Anterior cingulate cortex (tissue), 58 donors: ENCODE measurements around the gene PTCH2.
"Not testable (repeated sequence)": the region's sequence is repeated elsewhere in the genome, so short reads cannot be mapped to it uniquely, and the experiment has no call there.

Experiments used
- DNase-seq, 58 donors: peaks; one replicate each; lab custom pipeline; 2025; lab: John Stamatoyannopoulos, UW

PTCH2 gene

DNA sequence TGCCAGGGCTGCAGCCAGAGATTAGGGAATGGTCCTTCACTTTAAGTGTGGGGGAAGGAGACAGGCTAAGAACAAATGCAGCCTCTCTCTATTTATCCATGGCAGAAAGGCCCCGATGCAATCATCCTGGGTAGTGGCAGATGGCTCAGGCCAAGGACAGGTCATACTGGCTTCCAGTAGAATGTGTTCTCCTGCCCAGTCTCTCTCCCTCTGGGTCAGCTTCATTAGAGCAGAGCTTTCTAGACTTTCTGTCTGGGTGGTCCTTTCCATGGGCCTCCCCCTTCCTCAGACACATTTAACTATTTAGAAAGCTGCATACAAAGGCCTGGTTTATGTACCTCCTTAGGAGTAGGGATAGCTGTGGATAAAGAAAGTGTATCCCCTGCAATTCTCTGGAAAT is 4.8 kb upstream of the PTCH2 start:
- DNase-seq = no peak

DNA sequence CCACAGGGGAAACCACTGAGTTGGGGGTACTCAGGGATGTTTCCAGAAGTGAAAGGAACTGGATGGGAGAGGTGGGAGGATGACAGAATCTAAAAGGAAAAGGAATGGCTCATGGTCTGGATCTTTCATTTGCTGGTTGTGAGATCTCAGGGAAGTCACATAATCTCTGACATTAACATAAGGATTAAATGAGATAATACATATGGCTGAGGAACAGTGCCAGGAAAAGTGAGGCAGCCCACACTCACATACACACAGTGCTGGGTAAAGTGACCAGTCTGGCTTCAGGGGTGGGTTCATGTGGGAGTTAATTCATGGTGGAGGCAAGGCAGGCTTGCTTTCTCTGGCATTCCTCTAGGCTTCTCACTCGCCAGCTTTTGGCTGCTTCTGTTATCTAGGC is 3.9 kb upstream of the PTCH2 start:
- DNase-seq = no peak

DNA sequence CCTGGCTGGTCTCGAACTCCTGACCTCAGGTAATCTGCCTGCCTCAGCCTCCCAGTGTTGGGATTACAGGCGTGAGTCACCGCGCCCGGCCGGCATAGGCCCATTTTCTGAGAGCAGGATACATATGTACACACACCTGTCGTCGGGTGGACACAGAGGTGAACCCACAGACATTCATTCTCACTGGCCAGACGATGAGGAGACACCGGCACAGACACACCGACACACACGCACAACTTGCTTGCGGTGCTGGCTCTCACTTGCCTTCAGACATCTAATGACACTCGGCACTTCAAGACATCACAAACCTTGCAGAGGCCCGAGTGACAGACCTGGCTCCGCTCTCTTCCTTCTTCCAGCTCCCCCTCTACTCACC is 579 bp downstream of the PTCH2 start:
- peak in 5 of 58 donors; percentile 20 to 67 (median 40) for DNase-seq

DNA sequence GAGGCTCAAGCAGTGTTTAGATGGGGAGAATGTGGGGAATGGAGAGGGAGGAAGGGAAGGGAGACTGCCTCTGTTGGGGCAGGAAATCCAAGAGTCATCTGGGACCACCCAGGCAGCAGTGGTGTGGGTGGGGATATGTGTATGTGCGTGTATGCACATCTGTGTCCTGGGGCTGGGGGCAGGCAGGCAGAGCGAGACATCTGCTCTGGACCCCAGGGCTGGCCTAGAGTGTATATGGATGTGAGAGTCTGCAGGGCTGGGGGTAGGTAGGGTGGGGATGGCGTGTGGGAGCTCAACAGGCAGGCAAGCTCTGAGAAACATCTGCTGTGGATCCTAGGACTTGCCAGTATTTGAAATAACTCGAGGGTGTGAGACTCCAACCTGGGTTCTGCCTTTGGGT is 3.5 kb downstream of the PTCH2 start:
- DNase-seq = peak in 8 of 58 donors; percentile 2 to 29 (median 18)

DNA sequence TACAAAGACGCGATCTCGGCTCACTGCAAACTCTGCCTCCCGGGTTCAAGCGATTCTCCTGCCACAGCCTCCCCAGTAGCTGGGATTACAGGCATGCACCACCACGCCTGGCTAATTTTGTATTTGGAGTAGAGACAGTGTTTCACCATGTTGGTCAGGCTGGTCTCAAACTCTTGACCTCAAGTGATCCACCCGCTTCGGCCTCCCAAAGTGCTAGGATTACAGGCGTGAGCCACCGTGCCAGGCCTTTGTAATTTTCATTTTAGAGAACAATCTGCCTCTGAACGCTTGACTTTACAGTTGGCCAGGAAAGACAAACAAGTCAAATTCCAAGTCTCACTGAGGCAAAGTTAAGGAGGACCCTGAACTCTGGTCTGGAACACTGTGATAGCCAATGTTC is 4.8 kb downstream of the PTCH2 start:
- not testable (repeated sequence) for DNase-seq

DNA sequence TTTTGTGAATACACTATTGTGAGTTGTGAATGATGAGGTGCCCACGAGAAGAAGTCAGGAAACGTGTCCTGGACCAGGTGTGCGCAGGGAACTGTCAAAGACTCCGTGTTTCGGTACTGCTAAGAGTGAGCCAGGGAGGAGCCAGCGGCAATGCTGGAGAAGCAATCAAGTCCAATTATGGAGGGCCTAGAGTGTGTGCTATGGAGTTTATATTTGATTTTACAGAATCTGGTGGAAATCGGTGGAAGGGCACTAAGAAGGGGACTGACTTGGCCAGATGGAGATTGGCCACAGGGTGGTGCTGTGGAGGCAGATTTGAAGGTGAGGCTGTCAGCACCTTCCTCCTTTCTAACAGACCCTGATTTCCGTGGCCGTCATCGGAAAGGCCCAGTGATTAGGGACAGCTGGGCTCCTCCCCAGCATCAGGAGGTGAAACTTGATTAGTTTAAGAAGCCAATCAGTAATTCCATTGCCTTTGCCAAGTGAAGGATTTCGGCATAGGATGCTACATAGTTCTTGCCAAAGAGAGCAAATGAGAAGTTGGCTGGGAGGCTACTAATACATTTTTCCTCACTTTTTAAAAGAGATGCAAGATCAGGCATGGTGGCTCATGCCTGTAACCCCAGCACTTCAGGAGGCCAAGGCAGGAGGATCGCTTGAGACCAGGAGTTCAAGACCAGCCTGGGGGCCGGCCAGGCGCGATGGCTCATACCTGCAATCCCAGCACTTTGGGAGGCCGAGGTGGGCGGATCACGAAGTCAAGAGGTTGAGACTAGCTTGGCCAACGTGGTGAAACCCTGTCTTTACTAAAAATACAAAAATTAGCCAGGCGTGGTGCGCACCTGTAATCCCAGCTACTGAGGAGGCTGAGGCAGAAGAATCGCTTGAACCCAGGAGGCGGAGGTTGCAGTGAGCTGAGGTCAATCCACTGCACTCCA is 7.0 kb downstream of the PTCH2 start:
- peak in 53 of 58 donors; percentile 8 to 86 (median 57) for DNase-seq

DNA sequence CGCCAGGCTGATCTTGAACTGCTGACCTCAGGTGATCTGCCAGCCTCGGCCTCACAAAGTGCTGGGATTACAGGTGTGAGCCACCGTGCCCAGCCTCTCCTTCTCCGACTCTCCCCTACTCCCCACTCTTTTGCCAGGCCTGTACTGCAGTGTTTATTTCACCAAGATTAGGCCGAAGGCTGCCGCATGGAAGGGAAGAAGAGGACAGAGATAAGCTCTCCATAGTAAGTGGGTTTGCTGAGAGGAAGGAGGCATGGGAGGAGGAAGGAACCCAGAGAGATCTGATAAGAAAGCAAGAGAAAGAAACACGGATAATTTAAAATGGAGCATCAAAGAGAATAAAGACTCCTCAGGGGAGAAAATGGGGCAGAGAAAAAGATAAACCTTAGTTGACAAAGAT is 8.7 kb downstream of the PTCH2 start:
- DNase-seq = no peak

DNA sequence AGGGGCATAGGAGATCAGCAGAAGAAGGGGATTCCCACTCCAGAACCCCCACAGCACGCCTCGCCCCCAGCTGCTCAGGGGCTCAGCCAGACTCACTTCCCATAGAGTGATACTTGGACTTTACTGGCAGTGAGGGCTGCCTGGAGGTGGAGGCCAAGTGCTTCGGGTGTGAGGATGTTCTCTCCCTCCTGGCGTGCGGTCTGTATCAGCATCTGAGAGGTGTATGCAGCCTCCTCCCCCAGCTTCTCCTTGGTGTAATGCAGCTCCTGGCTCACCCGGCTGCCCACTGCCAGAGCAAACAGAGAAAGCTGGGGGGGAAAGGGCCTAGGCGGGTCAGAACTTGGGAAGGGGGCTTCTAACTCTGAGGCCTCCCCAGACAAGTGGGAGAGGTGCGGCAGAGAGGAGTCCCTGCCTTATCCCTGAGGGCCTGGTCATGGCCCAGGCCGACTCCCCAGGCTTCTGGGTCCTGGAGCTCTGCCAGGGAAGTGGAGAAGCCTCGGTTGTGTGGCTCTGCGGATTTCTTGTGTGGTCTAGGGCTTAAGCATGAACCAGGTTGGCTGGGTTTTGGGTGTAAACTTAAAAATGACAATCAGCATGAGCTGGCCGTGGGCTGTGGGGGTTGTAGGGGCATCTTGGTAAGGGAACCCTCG is 10.9 kb downstream of the PTCH2 start:
- no peak for DNase-seq

DNA sequence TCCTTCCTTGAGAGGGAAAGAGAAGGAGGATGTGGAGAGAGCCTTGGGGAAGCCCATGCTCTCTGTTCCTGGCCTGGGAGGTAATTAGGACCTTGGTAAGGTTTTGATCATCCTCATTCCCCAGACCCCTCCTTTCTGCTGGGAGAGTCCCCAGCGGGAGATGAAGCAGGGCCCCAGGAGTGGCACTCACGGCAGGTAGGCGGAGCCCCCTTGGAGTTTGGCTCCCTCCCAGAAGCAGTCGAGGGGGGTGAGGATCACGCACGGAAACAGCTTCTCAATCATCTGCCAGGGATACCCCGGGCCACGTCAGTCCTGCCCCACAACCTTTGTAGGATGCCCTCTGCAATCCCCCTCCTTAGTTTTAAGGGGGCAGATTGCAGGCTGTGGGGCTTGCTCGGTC is 11.5 kb downstream of the PTCH2 start:
- DNase-seq = no peak

DNA sequence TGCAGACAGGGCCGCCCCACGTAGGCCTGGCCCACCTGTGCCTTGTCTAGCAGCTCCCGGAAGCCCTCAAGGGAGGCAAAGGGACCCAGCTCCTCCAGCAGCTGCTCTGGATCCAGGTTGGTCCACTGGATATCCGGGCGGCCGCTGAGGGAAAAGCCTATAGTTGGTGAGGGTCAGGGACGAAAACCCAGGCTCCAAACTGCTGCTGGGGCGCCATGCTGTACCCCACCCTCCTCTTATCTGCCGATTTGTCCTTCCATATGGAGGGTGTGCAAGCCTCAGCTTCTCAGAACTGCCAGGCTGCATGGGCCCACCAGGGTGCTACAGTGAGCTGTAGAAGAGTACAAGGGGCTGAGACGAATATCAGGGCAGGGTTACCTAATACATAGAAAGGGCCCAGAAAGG is 12.2 kb downstream of the PTCH2 start:
- DNase-seq = no peak

DNA sequence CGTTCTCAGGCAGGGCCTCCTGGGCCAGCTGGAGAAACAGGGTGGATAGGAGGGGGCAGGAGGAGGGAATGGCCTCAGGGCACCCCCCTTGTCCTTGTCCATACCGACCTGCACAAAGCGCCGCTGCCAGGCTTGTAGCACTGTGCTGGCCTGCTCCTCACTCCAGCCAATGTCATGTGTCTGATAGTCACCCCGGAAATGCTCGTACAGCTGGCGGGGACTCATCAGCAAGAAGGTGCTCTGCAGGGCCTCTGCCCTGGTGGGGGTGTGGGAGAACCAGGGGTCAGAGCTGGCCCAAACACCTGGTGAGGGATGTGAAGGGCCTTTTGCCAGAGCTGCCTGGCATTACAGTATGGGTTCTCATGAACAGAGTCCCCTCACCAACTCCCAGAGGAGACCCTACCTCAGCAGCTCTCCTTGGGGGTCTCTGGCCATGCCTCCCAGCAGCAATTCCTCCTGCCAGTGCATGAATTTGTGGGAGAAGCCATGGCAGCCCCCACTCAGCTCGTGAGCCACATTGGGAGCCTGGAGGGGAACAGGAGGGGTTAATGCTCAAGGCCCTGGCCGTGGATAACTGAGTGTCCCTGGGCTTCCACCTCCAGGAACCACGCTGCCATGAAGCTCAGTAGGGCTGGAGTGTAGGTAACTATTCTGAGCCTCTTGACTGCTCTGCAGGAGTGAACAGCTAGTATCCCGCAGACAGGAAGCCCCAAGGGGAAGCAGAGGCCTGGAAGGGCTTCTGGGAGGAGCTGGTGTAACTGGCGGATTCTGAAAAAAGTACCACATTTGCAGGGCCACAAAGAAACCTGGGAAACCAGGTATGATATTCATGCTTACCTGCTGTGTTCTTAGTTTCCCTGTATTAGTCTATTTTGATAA is 13.3 kb downstream of the PTCH2 start:
- no peak for DNase-seq

DNA sequence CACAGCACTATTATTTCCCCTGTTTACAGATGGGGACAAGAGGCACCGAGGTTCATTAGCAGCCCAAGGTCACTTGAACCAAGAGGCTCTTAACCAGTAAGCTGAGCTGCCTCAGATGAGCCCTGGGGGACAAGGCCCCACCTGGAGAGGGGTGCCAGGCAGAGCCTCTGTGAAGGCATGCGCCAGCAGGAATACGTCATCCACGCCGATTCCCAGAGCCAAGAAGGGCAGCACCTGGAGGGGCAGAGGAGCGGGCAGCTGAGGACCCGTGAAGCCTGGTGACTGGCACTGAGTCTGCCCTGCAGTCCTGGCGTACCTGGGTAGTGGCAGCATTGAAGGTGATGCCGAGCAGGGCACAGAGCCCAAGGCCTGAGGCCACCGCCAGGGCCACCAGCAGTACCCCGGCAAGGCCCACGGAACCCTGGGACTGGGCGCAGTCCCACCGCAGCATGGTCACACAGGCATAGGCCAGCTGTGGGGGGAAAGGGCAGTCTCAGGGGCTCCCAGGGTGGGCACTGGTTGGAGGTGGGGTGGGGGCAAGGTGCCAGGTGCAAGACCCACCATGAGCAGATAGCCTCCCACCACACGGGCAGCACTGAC is 14.1 kb downstream of the PTCH2 start:
- DNase-seq = no peak

DNA sequence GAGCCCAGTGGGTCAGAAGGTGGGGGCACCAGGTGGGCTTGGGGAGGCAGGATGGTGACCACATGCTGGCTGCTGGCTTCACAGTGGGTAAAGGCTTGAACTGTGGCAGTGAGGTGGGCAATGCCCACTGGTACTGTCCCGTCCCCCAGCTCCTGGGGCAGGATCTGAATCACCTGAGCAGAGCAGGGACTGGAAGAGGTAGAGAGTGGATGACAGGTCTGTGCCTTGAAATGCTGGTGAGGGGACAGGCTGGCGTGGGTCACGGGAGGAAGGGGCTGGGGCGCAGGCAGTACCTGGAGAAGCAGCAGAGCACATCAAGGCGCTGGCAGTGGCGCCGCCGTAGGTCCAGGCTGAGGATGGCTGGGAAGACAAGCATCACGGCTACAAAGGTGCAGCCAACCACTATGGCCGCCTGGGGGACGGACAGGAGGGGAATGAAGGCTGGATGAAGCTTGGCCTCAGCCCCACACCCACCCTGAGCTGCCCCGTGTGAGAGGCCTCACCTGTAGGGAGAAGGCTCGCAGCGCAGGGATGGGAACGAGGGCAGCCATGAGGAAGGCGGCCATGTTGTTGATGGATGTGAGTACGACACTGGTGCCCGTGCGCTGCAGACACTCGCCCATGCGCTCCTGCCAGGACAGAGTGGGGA is 14.9 kb downstream of the PTCH2 start:
- no peak for DNase-seq

DNA sequence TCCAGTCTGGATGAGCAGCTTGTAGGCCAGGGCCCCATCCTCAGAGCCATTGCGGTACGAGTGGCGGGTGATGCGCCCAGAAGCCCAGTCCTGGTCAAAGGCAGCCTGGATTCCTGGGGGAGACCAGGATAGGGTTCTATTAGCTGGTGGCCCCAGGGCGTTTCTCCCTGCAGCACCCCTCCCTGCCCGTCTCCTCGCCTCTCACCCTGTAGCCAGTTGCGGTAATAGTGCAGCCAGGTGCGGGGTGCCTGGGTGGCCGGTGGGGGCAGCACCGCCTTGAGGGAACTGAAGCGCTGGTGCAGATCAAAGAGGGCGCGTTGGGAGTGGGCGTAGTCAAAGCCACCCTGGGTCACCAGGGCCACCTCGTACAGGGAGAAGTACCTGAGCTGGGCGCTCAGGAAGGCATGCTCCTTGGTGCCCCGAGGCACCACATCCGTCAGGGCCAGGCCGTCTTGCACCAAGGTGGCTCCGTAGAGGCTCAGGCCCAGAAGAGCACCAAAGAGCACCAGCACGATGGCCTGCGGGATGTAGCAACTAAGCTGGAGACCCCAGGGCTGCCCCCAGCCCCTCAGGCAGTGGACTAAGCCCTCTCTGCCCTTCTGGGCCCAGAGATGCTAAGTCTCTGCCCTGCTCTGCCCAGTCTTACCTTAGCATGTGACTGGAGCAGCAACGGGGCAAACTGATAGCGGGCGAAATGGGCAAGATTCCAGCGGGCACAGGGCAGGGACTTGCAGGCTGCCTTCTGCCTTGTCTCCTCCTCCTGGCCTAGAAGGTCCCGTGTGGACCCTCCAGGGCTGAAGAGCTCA is 15.7 kb downstream of the PTCH2 start:
- DNase-seq = no peak

DNA sequence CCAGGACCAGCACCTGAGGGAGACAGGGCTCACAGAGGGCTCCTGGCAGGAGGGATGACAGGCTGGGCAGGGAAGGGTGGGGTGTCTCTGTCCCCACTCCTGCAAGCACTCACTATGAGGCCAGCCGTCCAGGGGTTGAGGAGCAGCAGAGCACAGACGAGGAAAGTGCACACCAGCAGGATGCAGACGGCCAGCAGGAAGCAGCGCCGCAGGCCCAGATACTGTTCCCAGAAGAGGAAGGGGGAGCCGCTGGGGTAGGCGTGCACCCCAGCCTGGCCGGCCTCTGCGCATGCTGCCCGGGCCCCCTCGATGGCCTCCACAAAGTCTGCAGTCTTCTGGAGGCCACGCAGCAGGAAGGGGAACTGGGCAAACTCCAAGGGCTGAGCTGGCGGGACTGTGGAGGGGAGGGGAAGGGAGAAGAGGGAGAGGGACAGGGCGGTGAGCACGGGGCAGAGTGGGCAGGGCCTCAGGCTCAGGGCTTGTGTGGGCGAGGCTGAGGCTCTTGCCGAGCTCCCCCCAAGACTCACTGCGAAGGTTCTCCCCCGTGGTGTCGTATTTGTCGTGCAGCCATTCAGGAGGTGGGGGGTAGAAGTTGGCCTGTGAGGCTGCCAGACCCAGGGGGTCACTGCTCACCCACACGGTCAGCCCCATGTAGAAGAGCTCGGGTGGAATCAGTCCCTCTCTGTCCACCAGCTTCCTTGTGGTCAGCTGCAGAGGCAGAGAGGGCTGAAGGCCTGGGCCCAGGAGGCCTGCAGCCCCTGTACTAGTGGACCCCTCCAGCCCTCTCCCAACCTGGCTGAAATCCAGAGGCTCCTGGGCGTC is 16.5 kb downstream of the PTCH2 start:
- DNase-seq = peak in 24 of 58 donors; percentile 10 to 59 (median 34)

DNA sequence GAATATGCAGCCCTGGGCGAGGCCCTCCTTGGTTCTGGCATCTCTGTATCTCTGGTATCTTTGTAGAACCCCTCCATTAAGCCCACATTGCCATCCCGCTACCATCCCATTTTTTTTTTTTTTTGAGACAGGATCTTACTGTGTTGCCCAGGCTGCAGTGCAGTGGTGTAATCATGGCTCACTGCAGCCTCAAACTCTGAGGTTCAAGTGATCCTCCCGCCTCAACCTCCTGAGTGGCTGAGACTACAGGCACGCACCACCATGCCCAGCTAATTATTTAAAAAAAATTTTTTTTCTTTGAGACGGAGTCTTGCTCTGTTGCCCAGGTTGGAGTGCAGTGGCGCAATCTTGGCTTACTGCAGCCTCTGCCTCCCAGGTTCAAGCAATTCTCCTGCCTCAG is 18.7 kb downstream of the PTCH2 start:
- not testable (repeated sequence) for DNase-seq

DNA sequence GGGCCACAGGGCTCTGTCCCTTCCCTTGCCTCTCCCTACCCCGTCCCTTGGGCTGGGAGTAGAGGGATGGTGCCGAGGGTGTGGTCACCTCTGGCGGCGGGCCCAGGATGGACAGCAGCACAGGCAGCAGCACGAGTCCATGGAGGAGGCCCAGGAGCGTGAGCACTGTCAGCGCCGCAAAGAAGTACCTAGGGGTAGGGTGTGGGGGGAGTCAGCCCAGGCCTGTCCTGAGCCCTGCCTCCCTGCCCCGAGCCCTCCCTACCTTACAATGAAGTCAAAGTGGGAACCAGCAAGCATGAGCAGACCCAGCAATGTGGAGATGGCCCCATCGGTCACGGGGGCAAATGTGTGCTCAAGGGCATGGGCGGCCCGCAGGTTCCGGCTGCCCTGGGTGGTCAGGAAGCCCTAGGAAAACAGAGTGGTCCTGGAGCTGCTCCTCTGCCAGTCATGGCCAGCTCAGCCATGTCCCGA is 20.0 kb downstream of the PTCH2 start:
- DNase-seq = no peak

DNA sequence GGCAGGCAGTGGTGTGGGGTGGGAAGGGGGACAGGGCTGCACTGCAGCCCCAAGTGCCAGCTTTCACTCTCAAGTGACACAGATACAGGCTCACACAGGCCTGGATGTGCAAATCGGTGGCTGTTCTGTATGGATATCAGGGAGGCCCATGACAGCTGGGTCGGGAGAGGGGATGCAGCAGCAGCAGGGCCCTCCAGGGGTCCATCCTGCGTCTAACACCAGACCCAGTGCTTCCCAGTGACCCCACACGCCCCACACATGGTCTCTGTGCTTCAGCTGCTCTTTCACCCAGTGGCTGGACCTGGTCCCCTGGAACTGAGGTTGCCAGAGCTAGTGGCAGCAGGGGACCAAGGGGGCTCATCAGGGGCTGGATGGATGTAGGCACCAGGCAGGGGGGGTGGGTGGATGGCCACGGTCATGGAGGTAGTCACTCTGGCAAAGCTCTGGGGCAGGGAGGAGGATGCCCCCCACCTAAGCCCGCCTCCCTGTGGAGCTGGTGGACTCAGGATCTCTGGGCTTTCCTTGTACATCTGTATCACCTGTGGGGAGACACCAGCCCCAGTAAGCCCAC is 20.8 kb downstream of the PTCH2 start:
- DNase-seq = no peak
